Stomach (tissue), 9 donors: ENCODE measurements around the gene FIBP. TPM values are rescaled to one million over a fixed set of nuclear protein-coding genes. Genes with fewer than 3 reads are reported as not detected.

Experiments
- DNase-seq, 2 donors: peaks; one replicate each; pipeline versions ENCODE4 v3.0.0 to v3.0.0-alpha.2; 2013 to 2019
- H3K27ac ChIP-seq, 5 donors: fragments of 200-600 bp in 4 of 5; sonication (generic) in 4 of 5; one replicate each; pipeline ENCODE4 v1.5.1; 2013 to 2019; ENCODE audit warnings: mild to moderate bottlenecking in 1 of 5, moderate library complexity in 1 of 5
- H3K27me3 ChIP-seq, 3 donors: fragments of 200-600 bp; sonication (generic); one replicate each; pipeline ENCODE4 v1.5.1; 2017 to 2019; ENCODE audit warnings: mixed run types in 1 of 3
- H3K36me3 ChIP-seq, 4 donors: fragments of 200-600 bp; sonication (generic); 1 replicate in 3 of 4; 2 replicates in 1 of 4; pipeline ENCODE4 v1.5.1; 2016 to 2019
- H3K4me1 ChIP-seq, 4 donors: fragments of 200-600 bp; sonication (generic); one replicate each; pipeline ENCODE4 v1.5.1; 2016 to 2019
- H3K4me3 ChIP-seq, 4 donors: fragments of 200-600 bp; sonication (generic) in 3 of 4; one replicate each; pipeline ENCODE4 v1.5.1; 2016 to 2019; ENCODE audit warnings: mild to moderate bottlenecking in 1 of 4
- H3K9me3 ChIP-seq, 4 donors: fragments of 200-600 bp; sonication (generic); one replicate each; pipeline ENCODE4 v1.5.1; 2016 to 2019
- EP300 ChIP-seq: sonication (generic); formaldehyde crosslinking; IDR thresholded peaks from one replicate; pipeline ENCODE4 v1.6.1; 2017; ENCODE audit warnings: antibody characterized with exemption
- POLR2A ChIP-seq, 4 donors: fragments of 450-650 bp; IDR thresholded peaks; one replicate each; pipeline ENCODE4 v1.6.1; 2016; ENCODE audit warnings: antibody characterized with exemption in 4 of 4, control low read depth in 2 of 4, mild to moderate bottlenecking in 1 of 4, moderate library complexity in 1 of 4
- POLR2AphosphoS5 ChIP-seq, 3 donors: sonication (generic); formaldehyde crosslinking; IDR thresholded peaks; one replicate each; pipeline ENCODE4 v1.6.1; 2016; ENCODE audit warnings: antibody characterized with exemption in 3 of 3
- WGBS, 5 donors: extraction: QIAGEN DNeasy Blood & Tissue Kit in 3 of 5; methylation state at CpG; one replicate each; pipeline versions ENCODE4 v1.1.5 to v1.1.7; 2013 to 2018; 5-methylcytosine and 5-hydroxymethylcytosine counted together
- intact Hi-C: fragments of 100-400 bp; cut with DNase I; formaldehyde crosslinking; loops from one replicate; pipeline ENCODE4 v1.15.1; 2023; ENCODE audit warnings: low total_unique reads
- polyA plus RNA-seq, 3 donors: library from polyadenylated mRNA; stranded (reverse); fragments of 200-250 nt; gene quantifications; one replicate each; pipeline ENCODE4 v1.2.3, GENCODE V29; 2013
- total RNA-seq, 5 donors: library from RNA; depleted of rRNA; stranded (reverse); fragments of >200 nt; gene quantifications; one replicate each; pipeline versions ENCODE4 v1.1.0 to v1.2.3, GENCODE V29; 2014 to 2016
- TF ChIP-seq, protein P1 (sequence below), 7 experiments: fragments of 450-650 bp in 4 of 7; fragments of 200-600 bp in 3 of 7; sonication (generic) in 3 of 7; IDR thresholded peaks; one replicate each; pipeline ENCODE4 v1.5.1; 2016 to 2019; ENCODE audit warnings: antibody characterized with exemption in 7 of 7, control low read depth in 2 of 7, mild to moderate bottlenecking in 1 of 7
- donor health status: healthy with polysubstance abuse.
- donor health status: Bipolar disorder and iron deficiency.
- donor health status: healthy.

The FIBP gene
- total and polyA plus RNA-seq, 8 donors = 25.4 to 488 (median 70.2) TPM

DNA sequence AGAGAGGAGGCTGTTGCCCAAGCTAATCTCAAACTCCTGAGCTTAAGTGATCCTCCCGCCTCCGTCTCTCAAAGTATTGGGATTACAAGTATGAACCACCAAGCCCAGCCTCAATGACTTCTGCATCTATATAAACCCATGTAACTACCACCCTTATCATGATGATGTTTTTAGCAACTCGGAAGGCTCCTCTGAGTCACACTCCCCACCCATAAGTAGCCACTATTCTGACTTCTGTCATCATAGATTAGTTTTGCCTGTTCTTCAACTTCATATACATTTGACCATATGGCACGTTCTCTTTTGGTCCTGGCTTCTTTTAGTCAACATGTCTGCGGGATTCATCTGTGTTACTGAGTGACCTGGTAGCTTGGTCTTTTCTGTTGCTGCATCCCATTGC is 18.3 kb upstream of the FIBP start:
- no peaks in the 10 kb centered on the region for H3K9me3 ChIP-seq
- no peak overlapping the region for H3K4me3 ChIP-seq
- H3K4me1 ChIP-seq = peaks cover 5 to 12% (median 6%) of the 10 kb centered on the region in 4 donors
- TF ChIP-seq, protein P1, sequence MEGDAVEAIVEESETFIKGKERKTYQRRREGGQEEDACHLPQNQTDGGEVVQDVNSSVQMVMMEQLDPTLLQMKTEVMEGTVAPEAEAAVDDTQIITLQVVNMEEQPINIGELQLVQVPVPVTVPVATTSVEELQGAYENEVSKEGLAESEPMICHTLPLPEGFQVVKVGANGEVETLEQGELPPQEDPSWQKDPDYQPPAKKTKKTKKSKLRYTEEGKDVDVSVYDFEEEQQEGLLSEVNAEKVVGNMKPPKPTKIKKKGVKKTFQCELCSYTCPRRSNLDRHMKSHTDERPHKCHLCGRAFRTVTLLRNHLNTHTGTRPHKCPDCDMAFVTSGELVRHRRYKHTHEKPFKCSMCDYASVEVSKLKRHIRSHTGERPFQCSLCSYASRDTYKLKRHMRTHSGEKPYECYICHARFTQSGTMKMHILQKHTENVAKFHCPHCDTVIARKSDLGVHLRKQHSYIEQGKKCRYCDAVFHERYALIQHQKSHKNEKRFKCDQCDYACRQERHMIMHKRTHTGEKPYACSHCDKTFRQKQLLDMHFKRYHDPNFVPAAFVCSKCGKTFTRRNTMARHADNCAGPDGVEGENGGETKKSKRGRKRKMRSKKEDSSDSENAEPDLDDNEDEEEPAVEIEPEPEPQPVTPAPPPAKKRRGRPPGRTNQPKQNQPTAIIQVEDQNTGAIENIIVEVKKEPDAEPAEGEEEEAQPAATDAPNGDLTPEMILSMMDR (IDR thresholded peaks at IDR 0.05) = no peak
- TF ChIP-seq POLR2A (IDR thresholded peaks at IDR 0.05) = no peak
- TF ChIP-seq EP300 = no peak
- no peak for TF ChIP-seq POLR2AphosphoS5 (IDR thresholded peaks at IDR 0.05)
- intact Hi-C loops = no loop called here
- no peaks in the 10 kb centered on the region for H3K27me3 ChIP-seq
- WGBS, 5 donors = 76 to 84% (median 81%) methylated on average over 5 of the region's 5 CpGs
- H3K27ac ChIP-seq = no peak overlapping the region
- no peaks in the 10 kb centered on the region for H3K36me3 ChIP-seq
- no peak for DNase-seq

DNA sequence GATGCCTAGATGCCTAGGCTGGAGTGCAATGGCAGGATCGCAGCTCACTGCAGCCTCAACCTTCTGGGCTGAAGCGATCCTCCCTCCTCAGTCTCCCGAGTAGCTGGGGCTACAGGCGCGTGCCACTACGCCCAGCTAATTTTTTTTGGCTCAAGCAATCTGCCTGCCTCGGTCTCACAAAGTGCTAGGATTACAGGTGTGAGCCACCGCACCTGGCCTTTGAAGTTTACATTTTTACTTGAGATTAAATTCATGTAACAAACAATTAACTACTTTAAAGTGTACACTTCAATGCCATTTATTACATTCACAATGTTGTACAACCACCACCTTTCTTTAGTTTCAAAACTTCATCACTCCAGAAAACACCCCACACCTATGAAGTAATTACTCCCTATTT is 15.4 kb upstream of the FIBP start:
- 62 to 73% (median 66%) methylated on average over 8 of the region's 8 CpGs for WGBS, 5 donors
- TF ChIP-seq EP300 (no peak), POLR2A (IDR thresholded peaks at IDR 0.05) (no peak)
- peaks cover 11 to 28% (median 17%) of the 10 kb centered on the region in 4 donors for H3K4me1 ChIP-seq
- no peak for DNase-seq
- H3K4me3 ChIP-seq = no peak overlapping the region
- no peaks in the 10 kb centered on the region for H3K9me3 ChIP-seq
- H3K36me3 ChIP-seq = no peaks in the 10 kb centered on the region
- H3K27me3 ChIP-seq = peaks cover 0 to 11% (median 10%) of the 10 kb centered on the region in 3 donors
- no peak overlapping the region for H3K27ac ChIP-seq
- intact Hi-C loops = no loop called here

DNA sequence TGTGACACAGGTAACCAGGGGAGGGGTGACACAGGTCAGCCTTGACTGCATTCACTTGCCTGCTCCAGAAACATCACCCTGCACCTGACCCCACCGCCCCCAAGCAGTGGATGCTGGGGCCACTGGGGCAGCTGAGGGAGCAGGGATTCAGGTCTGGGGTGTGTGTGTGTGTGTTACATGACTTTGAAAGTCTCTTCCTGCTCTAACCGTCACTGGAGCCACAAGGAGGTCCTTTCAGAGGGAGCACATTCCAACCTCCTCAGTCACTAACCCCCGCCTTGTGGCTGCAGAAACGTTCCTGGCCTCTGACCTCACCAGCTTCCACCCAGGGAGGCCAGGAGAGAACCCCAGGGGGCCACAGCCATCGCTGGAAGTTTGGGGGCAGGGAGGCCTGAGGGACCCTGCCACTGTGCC is 14.8 kb upstream of the FIBP start:
- peaks cover 0 to 11% (median 10%) of the 10 kb centered on the region in 3 donors for H3K27me3 ChIP-seq
- no peak overlapping the region for H3K27ac ChIP-seq
- 0 to 31% (median 22%) methylated on average over 1 to 5 of the region's 5 CpGs for WGBS, 5 donors
- no peaks in the 10 kb centered on the region for H3K9me3 ChIP-seq
- TF ChIP-seq EP300 (no peak), POLR2A (IDR thresholded peaks at IDR 0.05) (no peak), POLR2AphosphoS5 (IDR thresholded peaks at IDR 0.05) (no peak)
- TF ChIP-seq, protein P1 (IDR thresholded peaks at IDR 0.05) = no peak
- no peaks in the 10 kb centered on the region for H3K36me3 ChIP-seq
- no peak for DNase-seq
- no peak overlapping the region for H3K4me3 ChIP-seq
- intact Hi-C loops = no loop called here
- H3K4me1 ChIP-seq = peaks cover 11 to 34% (median 19%) of the 10 kb centered on the region in 4 donors

DNA sequence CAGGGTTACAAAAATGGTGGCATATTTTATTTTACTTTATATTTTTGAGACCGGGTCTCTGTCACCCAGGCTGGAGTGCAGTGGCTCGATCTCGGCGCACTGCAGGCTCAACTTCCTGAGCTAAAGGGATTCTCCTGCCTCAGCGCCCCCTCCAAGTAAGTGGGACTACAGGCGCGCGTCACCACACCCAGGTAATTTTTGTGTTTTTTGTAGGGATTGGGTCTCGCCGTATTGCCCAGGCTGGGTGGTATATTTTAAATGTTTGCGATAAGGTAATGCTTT is 12.6 kb upstream of the FIBP start:
- no peak for DNase-seq
- peaks cover 0 to 11% (median 10%) of the 10 kb centered on the region in 3 donors for H3K27me3 ChIP-seq
- TF ChIP-seq, protein P1 (IDR thresholded peaks at IDR 0.05) = no peak
- TF ChIP-seq POLR2A (IDR thresholded peaks at IDR 0.05) = no peak
- no peak for TF ChIP-seq POLR2AphosphoS5 (IDR thresholded peaks at IDR 0.05)
- no peak for TF ChIP-seq EP300
- H3K9me3 ChIP-seq = no peaks in the 10 kb centered on the region
- H3K4me3 ChIP-seq = peak overlapping the region; percentile 57 to 66 (median 62)
- 62 to 71% (median 66%) methylated on average over 11 of the region's 11 CpGs for WGBS, 5 donors
- peaks cover 0 to 7% (median 0%) of the 10 kb centered on the region in 4 donors for H3K36me3 ChIP-seq
- H3K27ac ChIP-seq = peak overlapping the region; percentile 40 to 86 (median 83)
- peaks cover 11 to 46% (median 19%) of the 10 kb centered on the region in 4 donors for H3K4me1 ChIP-seq
- intact Hi-C loops = no loop called here

DNA sequence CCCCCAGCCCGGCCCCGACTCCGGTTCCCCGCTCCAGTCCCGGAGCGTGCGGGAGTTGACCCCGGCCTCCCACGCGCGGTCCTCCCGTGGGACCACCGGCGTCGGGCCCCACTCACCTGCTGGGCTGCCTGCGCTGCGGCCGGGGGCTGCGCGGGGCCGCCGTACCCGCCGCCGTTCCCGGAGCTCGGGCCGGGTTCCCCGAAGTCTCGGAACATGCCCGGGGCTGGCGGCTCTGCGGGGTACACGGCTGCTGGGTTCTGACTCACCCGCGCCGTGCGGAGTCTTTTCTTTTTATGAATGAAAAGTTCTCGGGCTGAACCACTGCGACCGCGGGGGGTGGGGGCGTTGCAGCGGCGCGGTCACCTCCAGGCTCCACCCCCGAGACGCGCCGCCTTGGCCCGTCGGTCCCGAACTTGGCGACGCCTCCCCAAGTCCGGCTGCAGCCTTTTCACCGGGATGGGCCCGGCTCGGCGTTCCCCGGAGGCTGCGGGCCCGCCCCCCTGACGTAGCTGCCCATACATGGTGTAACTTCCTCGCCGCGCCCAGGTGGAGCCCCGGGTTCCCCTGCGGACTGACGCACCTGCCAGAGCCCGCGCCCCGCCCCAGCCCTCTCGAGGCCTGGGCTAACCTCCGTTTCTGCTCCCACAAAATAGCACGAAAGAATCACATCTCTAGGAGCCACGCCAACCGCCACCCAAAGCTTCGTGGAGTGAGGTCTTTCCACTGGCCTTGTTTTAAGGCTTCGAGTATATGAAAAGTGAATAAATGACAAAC is 12.0 kb upstream of the FIBP start, which contains the start of gene FOSL1:
Gene FOSL1 (minus strand): TSS at position 264 of the 774 bp plus-strand sequence. CDS start 49 bp downstream, at position 215.
- H3K4me3 ChIP-seq = peak within 1 kb of the TSS; percentile 57 to 66 (median 62)

More for the DNA sequence above, 12.0 kb upstream of the FIBP start, which contains the start of gene FOSL1:
- Histone ChIP-seq H3K9me3 (no peaks in the 10 kb centered on the region), H3K36me3 (peaks cover 0 to 7% (median 0%) of the 10 kb centered on the region in 4 donors), H3K27me3 (peaks cover 0 to 11% (median 10%) of the 10 kb centered on the region in 3 donors), H3K4me1 (peaks cover 11 to 46% (median 19%) of the 10 kb centered on the region in 4 donors), H3K27ac (peak within 1 kb of the TSS; percentile 40 to 86 (median 83))
- 1 to 3% (median 1%) methylated on average over 37 to 80 of the region's 80 CpGs for WGBS, 5 donors
- intact Hi-C loops = no loop called here
- peak; percentile 96 to 97 for DNase-seq
- TF ChIP-seq POLR2AphosphoS5 (IDR thresholded peaks at IDR 0.05) (peak; percentile 57 to 92 (median 89)), EP300 (no peak), POLR2A (IDR thresholded peaks at IDR 0.05) (peak in 1 of 4 donors; percentile 35)
- TF ChIP-seq, protein P1 (IDR thresholded peaks at IDR 0.05) = no peak
